ENCODE data around the gene PPIL4.
"Not testable (repeated sequence)": the region's sequence is repeated elsewhere in the genome, so short reads cannot be mapped to it uniquely, and the experiment has no call there.

Gene PPIL4

DNA sequence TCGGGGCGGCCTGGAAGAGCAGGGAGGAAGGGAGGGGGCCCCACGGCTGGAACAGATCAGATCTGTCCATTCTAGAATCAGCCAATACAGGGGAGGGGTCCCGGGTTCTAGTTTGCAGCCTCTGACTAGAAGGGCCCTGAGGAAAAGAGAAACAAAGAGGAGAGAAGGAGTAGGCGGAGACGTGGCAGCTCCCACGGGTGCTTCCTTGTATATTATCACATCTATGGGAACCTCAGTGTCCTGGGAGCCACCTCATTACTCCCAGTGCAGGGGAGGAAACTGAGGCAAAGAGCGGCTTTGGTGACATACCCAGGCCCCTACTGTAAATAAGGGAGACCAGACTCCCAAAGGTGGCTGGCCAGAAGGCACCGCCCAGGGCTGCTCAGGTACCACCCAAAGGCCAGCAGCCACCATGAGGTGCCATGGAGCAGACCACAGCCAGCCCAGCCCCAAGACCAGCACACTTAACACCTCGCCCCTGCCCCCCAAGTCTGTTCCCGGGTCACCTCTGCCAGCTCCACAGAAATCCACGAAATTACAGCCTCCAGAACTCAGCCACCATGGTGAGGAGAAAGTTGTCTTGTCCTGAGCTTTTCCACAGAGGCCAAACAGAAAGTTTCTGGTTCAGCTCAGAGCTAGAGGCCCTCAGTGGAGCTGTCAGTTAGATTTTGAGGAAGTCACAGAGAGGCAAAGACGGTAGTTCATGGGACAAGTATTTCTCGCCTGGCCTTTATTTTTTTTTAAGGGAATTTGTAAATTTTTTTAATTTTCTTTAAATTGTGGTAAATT, 63.1 kb downstream of the PPIL4 start:
- peak; percentile 84 to 89 for DNase-seq

DNA sequence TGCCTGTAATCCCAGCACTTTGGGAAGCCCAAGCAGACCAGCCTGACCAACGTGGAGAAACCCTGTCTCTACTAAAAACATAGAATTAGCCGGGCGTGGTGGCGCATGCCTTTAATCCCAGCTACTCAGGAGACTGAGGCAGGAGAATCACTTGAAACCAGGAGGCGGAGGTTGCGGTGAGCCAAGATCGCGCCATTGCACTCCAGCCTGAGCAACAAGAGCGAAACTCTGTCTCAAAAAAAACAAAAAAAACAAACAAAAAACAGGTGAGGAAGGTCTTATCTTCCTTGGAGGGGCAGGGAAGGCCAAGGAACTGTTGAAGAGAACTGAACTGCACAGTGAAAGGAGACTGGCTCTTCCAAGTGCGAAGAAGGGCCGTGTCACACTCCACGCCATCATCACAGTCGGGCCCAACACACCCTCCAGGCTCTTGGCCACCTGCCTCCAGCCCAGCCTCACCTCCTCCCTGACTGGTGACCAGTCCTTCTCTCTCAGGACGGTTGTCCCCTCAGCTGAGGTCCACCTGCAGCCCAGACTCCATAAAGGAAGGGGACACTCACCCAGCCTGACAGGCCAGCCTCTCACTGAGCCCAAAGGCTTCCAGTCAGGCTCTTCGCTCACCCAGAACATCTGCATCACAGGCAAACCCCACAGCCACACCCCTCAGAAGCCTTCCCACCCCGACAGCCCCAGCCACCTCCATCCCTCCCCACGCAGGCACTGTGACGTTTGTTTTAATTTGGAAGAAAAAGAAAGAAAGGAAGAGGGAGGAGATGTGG, 65.2 kb downstream of the PPIL4 start:
- DNase-seq, result no peak

GRCh38 chr6:149478631-149479314, 67.1 kb downstream of the PPIL4 start:
- DNase-seq, result no peak

- no peak for DNase-seq
These were observed 68.3 kb downstream of the PPIL4 start for GRCh38 chr6:149477544-149477943.

DNA sequence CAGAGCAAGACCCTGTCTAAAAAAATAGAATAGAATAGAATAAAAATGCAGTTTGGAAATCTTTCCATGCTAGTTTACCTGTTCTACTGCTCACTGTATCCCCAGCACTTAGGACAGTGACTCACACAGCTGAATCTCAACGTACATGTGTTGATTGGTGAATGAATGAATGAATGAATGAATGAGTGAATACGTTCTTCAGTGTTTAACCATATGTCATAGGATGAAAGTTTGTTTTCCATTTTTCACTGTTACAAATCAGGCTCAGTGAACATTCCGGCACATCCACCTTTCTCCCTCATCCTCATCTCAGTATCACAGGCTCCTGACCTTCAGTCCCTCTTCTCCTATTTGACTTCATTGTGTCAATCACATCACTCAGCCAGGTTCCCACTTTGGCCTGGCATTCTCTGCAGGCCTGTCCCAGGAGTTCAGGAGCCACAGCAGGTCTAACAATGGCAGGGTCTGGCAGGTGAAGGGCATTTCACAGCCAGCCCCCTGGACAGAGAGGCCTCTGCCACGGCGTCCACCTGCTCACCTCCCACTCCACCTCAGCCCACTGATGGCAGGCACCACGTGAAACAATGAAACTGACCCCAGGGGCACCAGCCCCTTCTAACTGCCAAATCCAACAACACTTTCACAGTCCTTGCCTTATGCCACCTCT, 68.9 kb downstream of the PPIL4 start:
- no peak for DNase-seq

DNA sequence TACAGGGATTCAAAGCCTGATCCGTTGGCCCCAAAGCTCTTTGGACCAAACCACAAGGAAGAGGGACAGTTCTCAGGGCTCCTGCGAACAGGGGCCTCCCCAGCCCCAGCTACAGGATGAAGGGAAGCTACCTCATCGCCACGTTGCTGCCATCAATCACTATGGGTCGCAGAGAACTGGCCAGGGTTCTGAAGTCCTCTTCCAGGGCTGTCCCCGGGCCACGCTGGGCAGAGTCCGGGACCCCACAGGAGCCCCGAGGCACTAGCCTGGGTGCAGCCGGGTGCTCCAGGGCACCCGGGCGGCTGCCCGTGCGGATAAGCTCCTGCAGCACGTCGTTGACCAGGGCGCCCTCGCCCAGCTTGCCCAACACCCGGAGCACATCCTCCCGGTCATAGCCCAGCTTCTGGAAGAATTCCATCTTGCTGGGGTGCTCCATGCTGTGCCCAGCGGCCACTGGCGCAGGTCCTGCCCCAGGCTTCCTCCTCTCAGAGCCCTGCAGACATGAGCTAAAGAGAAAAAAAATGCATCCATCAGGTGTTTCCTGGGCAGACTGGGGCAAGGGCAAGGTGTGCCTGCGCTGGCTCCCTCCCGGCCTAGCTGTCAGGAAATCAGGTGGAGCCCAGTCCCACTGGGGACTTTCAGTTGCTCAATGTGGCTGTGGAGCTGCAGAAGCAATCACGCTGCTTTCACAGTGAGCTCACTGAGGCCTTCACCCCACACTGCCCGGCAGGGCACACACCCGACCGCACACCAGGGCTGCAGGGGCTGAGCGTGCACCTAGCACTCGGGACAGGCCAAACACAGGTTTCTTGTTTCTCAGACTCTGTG, 71.5 kb downstream of the PPIL4 start:
- no peak for DNase-seq

- no peak for DNase-seq
These were observed 72.5 kb downstream of the PPIL4 start for GRCh38 chr6:149473080-149474052.

GRCh38 chr6:149472241-149472640, 73.6 kb downstream of the PPIL4 start:
- DNase-seq, result no peak

DNA sequence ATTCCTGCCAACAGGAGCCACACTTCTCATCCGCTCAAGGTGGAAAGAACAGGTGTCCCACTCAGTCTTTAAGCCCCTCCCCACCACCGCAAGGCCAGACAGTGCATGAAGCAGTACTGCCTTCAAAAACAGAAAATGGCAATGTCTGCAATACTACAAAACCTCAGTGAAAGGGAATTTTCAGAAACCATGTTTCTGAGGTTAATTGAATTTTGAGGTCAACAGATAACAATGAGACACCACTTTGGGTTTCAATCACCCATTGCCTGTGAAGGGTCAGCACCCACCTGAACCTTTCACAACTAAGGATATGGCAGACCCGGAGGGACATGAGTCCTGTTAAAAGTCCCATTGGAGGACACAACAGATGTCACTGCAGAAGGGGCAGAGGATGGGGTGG, 74.0 kb downstream of the PPIL4 start:
- no peak for DNase-seq

DNA sequence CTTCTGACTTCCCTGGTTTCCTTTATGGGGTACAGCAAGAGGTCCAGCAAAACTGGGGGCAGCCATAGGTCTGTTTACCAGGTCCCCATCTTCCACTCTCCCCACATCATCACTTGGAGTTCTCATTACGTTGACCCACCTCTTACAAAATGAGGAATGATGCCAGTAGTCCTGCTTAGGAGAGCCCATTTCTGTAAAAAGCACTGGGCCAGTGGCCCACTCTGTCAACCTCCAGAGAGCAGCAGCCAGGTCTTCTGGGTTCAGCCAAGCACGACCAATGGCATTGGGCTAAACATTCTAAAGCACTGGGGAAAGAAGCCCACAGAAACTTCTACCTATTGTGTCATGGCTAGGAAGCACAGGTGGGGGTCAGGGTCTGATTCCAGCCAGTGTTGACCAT, 74.9 kb downstream of the PPIL4 start:
- DNase-seq, result no peak

GRCh38 chr6:149468179-149468578, 77.7 kb downstream of the PPIL4 start:
- no peak for DNase-seq

DNA sequence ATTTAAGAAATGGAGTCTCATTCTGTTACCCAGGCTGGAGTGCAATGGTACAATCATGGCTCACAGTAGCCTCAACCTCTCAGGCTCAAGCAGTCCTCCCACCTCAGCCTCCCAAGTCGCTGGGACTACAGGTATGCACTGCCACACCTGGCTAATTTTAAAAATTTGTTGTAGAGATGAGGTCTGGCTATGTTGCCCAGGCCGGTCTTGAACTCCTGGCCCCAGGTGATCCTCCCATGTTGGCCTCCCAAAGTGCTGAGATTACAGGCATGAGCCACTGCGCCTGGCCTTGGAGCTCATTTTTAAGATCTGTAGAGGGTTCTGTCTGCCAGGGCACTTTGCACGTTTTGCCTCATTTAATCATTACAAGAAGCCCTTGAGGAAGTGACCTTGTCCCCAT, 78.6 kb downstream of the PPIL4 start:
- no peak for DNase-seq

- no peak for DNase-seq
These were observed 81.4 kb downstream of the PPIL4 start for GRCh38 chr6:149464411-149464810.

DNA sequence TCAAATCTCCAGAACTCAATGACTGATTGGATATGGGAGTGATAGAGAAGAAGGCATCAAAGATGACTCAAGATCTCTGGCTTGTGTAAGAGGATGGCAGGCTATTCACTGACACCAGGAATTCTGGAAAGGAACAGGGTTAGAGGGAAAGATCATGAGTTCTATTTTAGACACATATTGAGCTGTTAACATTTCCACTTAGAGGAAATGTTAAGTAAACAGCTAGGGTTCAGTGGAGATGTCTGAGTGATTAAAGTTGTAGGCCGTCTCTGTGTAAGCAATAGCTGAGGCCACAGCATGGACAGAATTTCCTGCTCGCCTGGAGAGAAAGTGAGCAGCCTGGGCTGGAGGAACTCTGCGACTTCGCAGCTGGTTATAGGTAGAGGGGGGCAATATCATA, 82.1 kb downstream of the PPIL4 start:
- no peak for DNase-seq

DNA sequence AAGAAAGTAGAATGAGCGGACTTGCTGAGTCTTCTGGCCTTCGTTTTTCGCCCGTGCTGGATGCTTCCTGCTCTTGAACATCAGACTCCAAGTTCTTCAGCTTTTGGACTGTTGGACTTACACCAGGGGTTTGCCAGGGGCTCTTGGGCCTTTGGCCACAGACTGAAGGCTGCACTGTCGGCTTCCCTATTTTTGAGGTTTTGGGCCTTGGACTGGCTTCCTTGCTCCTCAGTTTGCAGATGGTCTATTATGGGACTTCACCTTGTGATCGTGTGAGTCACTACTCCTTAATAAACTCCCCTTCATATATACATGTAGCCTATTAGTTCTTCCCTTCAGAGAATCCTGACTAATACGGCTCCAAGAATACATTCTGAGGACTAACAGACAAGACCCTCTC, 83.1 kb downstream of the PPIL4 start:
- DNase-seq, result not testable (repeated sequence)

GRCh38 chr6:149461670-149462069, 84.2 kb downstream of the PPIL4 start:
- DNase-seq, result no peak

GRCh38 chr6:149460249-149460648, 85.6 kb downstream of the PPIL4 start:
- DNase-seq, result not testable (repeated sequence)

DNA sequence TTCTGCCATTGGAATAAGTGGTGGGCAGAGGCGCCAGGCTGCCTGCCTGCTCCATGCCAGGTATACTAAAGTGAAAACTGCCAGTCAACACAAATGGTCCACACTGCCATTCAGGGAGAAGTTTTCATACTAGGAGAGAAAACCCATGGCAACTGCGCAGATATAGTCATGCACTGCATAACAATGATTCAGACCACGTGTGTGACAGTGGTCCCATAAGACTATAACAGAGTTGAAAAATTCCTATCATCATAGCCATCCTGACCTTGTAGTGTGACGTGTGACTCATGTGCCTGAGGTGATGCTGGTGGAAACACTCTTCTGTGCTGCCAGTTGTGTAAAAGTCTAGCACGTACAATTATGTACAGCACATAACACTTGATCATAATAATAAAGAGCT, 86.1 kb downstream of the PPIL4 start:
- DNase-seq, result no peak

DNA sequence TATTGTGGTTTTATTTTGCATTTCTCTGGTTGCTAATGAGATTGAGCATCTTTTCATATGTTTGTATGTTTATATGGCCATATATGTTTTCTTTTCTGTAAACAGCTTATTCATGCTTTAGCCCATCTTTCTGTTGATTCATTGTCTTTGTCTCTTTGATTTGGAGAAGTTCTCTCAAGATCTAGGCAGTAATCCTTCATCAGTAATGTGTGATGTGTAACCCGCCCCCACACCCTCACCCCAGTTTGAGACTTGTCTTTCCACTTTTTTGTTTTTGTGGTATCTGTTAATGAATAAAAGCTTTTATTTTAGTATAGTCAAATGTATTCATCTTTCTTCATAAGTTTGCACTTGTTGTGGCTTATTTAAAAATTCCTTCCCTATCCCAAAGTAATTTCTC, 87.0 kb downstream of the PPIL4 start:
- DNase-seq, result no peak

- no peak for DNase-seq
These were observed 87.6 kb downstream of the PPIL4 start for GRCh38 chr6:149458196-149458595.

DNA sequence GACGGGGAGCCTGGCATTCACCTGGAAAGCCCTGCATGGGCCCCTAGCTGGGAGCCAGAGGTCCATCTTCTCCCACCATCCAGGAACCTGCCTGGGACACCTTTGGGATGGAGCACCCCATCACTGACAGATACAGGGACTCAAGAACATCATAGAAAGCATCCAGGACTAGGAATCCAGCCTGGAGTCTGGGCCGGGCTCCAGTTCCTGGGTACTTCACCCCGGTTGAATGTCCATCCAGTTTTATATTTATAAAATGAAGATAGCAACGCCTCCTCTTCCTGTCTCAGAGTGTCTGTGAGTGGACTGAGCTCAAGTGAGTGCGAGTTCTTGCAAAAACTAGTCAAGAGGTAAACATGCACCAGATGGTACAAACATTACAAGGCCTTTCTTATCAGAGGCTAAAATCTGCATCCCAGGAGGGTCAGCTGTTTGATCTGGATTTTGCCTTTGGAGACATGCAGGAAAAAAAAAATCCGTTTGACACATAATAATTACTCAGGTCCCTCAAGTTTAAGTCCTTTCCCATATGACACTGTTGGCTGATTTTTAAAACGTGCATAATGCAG, 88.4 kb downstream of the PPIL4 start:
- DNase-seq, result no peak
